Renal cortical epithelial cell (primary cell): ENCODE measurements around the gene ZNF74. TPM values are rescaled to one million over a fixed set of nuclear protein-coding genes. Genes with fewer than 3 reads are reported as not detected.
"Not testable (repeated sequence)": the region's sequence is repeated elsewhere in the genome, so short reads cannot be mapped to it uniquely, and the experiment has no call there.

Experiments
- DNase-seq: peaks from one replicate; pipeline ENCODE4 v3.0.0-alpha.2; 2011; ENCODE audit warnings: low read depth
- total RNA-seq: library from RNA; depleted of rRNA; stranded (reverse); fragments of >200 nt; gene quantifications from 2 replicates; pipeline ENCODE4 v1.2.3, GENCODE V29; 2014

Gene ZNF74
- total RNA-seq, 1 donor from 2014 or later: 17.8 TPM

DNA sequence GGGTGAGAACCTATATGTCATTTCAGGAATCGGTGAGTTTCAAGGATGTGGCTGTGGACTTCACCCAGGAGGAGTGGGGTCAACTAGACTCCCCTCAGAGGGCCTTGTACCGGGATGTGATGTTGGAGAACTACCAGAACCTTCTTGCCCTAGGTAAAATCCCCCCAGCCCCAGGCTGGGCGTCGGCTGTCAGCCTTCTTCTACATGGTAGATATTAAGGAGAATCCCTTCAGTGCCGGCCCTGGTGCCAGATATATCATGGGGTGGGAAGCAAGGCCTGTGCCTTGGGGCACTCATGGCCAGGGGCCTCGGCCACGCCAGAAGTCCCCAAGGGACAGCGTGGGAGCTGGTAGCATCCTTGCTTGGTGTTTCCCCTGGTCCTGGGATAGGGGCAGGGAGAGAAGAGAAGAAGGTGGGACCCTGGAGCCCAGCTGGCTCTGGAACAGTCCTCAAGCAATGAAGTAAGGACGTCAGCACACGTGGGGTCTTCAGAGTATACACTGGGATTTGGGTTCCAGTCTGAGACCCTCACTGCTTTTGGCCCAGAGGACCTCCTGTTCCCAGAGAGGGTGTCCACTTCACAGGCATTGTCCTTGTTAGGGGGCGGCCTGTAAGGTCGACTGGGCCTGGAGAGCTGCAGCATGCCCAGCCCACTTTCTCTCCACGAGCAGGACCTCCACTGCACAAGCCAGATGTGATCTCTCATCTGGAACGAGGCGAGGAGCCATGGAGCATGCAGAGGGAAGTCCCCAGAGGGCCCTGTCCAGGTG, 6.8 kb downstream of the ZNF74 start:
- DNase-seq: no peak

GRCh38 chr22:20401376-20402014, 7.5 kb downstream of the ZNF74 start:
- DNase-seq: no peak

DNA sequence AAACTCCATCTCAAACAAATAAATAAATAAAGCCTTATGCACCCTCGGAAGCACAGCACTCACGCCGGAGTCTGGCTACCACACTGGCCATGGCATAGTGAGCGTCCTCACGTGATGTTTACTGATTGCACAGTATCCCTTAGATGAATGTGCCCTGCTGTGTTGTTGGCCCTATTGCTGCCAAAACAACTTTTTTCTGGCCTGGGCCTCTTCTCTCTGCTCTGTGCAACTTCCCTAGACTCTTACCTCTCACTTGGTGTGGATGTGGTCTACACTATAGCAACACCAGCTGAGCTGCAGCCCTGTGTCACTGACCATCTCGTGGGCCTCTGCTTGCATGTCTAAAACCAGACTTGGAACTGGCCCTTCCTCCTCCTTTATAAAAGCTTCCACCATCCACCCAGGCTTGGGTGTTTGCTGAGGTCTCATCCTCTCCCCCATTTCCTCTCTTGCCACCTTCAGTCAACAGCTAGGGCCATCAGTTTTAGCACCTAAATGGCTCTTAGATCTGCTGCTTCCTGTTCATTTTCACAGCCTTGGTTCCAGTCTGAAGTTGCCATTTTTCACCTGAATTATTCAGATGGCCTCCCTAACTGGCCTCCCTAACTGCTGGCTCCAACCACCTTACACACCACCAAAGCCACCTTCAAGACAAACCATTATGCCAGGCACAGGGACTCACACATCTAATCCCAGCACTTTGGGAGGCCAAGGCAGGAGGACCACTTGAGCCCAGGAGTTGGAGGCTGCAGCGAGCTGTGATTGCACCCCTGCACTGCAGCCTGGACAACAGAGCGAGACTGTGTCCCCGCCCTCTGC, 9.2 kb downstream of the ZNF74 start:
- DNase-seq: no peak

DNA sequence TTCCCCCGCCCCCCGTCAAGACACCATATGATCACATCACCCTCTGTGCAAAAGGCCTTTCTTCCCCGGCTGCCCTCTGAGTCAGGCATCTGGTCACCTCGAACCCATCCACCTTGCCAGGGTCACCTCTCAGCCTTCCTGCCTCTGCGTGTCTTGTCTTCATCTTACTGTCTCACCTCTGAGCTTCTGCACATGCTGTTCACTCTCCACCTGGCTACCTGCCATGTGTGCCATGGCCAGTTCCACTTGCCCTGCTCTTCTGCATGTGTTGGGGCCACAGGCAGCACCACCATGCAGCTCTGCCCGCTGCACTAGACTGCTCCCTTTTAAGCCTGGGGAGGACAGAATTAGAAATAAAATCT, 9.8 kb downstream of the ZNF74 start:
- DNase-seq: no peak

DNA sequence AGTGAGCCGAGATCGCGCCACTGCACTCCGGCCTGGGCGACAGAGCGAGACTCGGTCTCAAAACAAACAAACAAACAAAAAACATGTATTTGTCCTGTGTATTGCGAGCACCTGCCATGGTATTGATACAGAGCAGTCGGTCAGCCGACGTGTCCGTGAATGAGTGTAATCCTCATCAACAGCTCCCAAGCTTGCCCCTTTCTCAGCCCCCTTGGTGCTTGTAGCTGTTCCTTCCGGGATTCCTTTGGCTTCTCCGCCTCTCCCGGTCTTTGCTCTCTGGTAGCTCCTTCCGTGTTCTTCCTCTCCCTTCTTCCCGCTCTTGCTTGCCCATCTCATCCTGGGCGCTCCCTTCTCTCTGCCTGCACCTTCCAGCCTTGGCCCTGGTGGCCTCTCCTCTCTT, 10.9 kb downstream of the ZNF74 start:
- DNase-seq: no peak

DNA sequence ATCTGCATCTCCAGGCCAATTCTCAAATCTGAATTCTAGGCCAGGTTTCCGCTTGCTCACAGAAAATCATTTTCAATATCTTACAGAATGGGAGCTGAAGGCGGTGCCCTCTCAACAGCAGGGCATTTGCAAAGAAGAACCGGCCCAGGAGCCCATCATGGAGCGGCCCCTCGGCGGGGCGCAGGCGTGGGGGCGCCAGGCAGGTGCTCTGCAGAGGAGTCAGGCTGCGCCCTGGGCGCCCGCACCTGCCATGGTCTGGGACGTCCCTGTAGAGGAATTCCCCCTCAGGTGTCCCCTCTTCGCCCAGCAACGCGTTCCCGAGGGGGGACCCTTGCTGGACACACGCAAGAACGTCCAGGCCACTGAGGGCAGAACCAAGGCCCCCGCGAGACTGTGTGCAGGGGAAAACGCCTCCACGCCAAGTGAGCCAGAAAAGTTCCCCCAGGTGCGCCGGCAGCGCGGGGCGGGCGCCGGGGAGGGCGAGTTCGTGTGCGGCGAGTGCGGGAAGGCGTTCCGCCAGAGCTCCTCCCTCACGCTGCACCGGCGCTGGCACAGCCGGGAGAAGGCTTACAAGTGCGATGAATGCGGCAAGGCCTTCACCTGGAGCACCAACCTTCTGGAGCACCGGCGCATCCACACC, 11.5 kb downstream of the ZNF74 start:
- no peak for DNase-seq

- no peak for DNase-seq
Observed at GRCh38 chr22:20405931-20406685, 12.2 kb downstream of the ZNF74 start.

- DNase-seq: no peak
Observed at GRCh38 chr22:20406686-20407408, 12.9 kb downstream of the ZNF74 start.

- DNase-seq: no peak
Observed at GRCh38 chr22:20407829-20408228, 13.9 kb downstream of the ZNF74 start.

- DNase-seq: no peak
Observed at GRCh38 chr22:20408891-20409290, 14.9 kb downstream of the ZNF74 start.

- DNase-seq: peak; percentile 5
Observed at GRCh38 chr22:20409385-20409784, 15.4 kb downstream of the ZNF74 start.

DNA sequence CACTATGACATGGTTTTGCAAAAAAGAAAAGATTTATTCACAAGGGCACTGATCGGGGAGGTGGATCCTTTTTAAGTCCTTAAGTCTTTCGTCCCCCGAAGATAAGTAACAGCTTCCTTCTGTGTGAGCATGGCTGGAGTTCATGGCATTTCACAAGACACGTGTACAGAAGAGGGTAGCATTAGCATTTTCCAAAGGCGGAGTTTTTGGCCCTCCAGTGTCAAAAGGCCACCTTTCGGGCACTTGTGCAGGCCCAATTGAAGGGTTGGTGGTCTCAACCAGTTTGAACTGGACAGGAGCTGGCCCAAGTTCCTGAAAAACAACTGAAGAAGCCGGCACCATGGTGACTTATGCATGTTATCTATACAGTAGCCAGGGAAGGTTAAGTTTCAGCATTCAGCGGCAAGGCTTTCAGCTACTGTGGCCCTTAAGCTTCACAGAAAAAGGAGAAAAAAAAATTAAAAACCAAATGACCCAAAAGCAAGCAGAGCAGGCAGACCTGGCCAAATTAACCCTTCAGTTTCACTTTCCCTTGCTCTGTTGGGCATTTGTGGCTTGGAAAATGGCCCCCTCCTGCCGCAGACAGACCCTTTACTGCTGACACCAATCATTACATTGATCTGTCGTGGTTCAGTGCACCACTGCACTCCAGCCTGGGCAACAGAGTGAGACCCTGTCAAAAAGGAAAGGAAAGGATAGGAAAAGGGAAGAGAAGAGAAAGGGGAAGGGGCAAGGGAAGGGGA, 18.7 kb downstream of the ZNF74 start:
- no peak for DNase-seq

- no peak for DNase-seq
Observed at GRCh38 chr22:20413217-20414058, 19.5 kb downstream of the ZNF74 start.

GRCh38 chr22:20414059-20414440, 20.1 kb downstream of the ZNF74 start:
- no peak for DNase-seq

GRCh38 chr22:20414450-20414849, 20.5 kb downstream of the ZNF74 start:
- no peak for DNase-seq

DNA sequence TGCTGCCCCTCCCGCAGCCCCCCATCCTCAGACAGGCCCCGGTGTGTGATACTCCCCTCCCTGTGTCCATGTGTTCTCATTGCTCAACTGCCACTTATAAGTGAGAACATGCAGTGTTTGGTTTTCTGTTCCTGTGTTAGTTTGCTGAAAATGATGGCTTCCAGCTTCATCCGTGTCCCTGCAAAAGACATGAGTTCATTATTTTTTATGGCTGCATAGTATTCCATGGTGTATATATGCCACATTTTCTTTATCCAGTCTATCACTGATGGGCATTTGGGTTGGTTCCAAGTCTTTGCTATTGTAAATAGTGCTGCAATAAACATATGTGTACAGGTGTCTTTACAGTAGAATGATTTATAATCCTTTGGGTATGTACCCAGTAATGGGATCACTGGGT, 21.3 kb downstream of the ZNF74 start:
- DNase-seq: not testable (repeated sequence)

- DNase-seq: not testable (repeated sequence)
Observed at GRCh38 chr22:20415699-20416098, 21.7 kb downstream of the ZNF74 start.

- peak; percentile 38 for DNase-seq
Observed at GRCh38 chr22:20418211-20418788, 24.3 kb downstream of the ZNF74 start.

- DNase-seq: no peak
Observed at GRCh38 chr22:20419664-20419951, 25.7 kb downstream of the ZNF74 start.
